ENCODE measurements around the gene METAP1. TPM values are rescaled to one million over a fixed set of nuclear protein-coding genes. Genes with fewer than 3 reads are reported as not detected.

METAP1 gene
- total RNA-seq, 1 donor, result 52.8 TPM

DNA sequence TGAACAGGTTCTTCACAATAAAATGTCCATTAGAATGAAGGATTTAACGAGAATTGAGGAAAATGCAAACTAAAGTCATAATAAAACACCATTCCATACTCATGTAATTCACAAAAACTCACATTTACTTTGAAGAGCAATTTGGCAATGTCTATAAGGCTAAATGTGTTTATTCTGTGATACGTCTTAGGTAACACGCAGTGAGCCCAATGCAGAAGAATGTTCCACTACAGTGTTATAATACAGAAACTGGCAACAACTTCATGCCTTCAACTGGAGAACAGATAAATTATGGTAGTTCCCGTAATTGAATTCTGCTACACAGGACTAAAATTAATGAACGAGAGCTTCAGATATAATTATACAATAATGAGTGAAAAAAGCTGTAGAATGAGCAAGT lies 75.6 kb downstream of the METAP1 start:
- DNase-seq (ENCODE audit: insufficient read length, low spot score, missing footprints), result no peak
- Histone ChIP-seq H3K4me3 (ENCODE audit: insufficient read depth, low read length) (no peak overlapping the region), H3K9me3 (ENCODE audit: low read depth, low read length) (no peaks in the 10 kb centered on the region), H2AFZ (ENCODE audit: low read length) (no peak overlapping the region), H3K4me2 (ENCODE audit: insufficient read depth, low read length) (no peak overlapping the region), H3K79me2 (ENCODE audit: insufficient read depth, low read length) (peaks cover 3% of the 10 kb centered on the region), H4K20me1 (ENCODE audit: insufficient read depth, low read length) (no peaks in the 10 kb centered on the region), H3K27ac (ENCODE audit: low read depth, low read length) (no peak overlapping the region), H3K27me3 (ENCODE audit: insufficient read depth, low read length) (no peaks in the 10 kb centered on the region), H3K36me3 (ENCODE audit: insufficient read depth, low read length) (peaks cover 54% of the 10 kb centered on the region), H3K4me1 (ENCODE audit: insufficient read depth, low read length) (no peaks in the 10 kb centered on the region)
- TF ChIP-seq, protein P1, sequence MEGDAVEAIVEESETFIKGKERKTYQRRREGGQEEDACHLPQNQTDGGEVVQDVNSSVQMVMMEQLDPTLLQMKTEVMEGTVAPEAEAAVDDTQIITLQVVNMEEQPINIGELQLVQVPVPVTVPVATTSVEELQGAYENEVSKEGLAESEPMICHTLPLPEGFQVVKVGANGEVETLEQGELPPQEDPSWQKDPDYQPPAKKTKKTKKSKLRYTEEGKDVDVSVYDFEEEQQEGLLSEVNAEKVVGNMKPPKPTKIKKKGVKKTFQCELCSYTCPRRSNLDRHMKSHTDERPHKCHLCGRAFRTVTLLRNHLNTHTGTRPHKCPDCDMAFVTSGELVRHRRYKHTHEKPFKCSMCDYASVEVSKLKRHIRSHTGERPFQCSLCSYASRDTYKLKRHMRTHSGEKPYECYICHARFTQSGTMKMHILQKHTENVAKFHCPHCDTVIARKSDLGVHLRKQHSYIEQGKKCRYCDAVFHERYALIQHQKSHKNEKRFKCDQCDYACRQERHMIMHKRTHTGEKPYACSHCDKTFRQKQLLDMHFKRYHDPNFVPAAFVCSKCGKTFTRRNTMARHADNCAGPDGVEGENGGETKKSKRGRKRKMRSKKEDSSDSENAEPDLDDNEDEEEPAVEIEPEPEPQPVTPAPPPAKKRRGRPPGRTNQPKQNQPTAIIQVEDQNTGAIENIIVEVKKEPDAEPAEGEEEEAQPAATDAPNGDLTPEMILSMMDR (IDR thresholded peaks at IDR 0.05; ENCODE audit: extremely low read depth, low read depth, low read length), result no peak

DNA sequence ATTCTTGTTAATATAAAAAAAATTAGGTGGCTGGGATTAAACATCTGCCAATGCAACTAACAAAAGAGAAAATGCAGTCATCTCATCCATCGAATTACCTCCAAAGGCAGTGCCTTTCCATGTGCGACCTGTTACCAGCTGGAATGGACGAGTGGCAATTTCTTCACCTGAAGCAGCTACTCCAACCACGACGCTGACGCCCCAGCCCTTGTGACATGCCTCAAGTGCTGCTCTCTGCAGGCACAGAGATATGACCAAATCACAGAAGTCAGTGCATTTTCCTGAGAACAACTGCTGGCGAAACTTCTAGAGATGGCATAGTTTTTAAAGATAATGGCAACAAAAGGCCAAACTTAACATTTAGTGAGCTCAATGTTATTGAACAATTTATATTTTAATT lies 79.3 kb downstream of the METAP1 start:
- H3K9me3 ChIP-seq (ENCODE audit: low read depth, low read length), result no peaks in the 10 kb centered on the region
- H3K4me1 ChIP-seq (ENCODE audit: insufficient read depth, low read length), result no peaks in the 10 kb centered on the region
- no peak overlapping the region for H3K4me3 ChIP-seq (ENCODE audit: insufficient read depth, low read length)
- peaks cover 21% of the 10 kb centered on the region for H3K79me2 ChIP-seq (ENCODE audit: insufficient read depth, low read length)
- no peak overlapping the region for H3K4me2 ChIP-seq (ENCODE audit: insufficient read depth, low read length)
- DNase-seq (ENCODE audit: insufficient read length, low spot score, missing footprints), result no peak
- TF ChIP-seq, protein P1 (IDR thresholded peaks at IDR 0.05; ENCODE audit: extremely low read depth, low read depth, low read length), result no peak
- H3K36me3 ChIP-seq (ENCODE audit: insufficient read depth, low read length), result peaks cover 78% of the 10 kb centered on the region
- H3K27ac ChIP-seq (ENCODE audit: low read depth, low read length), result no peak overlapping the region
- H2AFZ ChIP-seq (ENCODE audit: low read length), result no peak overlapping the region
- peaks cover 3% of the 10 kb centered on the region for H4K20me1 ChIP-seq (ENCODE audit: insufficient read depth, low read length)
- H3K27me3 ChIP-seq (ENCODE audit: insufficient read depth, low read length), result no peaks in the 10 kb centered on the region

DNA sequence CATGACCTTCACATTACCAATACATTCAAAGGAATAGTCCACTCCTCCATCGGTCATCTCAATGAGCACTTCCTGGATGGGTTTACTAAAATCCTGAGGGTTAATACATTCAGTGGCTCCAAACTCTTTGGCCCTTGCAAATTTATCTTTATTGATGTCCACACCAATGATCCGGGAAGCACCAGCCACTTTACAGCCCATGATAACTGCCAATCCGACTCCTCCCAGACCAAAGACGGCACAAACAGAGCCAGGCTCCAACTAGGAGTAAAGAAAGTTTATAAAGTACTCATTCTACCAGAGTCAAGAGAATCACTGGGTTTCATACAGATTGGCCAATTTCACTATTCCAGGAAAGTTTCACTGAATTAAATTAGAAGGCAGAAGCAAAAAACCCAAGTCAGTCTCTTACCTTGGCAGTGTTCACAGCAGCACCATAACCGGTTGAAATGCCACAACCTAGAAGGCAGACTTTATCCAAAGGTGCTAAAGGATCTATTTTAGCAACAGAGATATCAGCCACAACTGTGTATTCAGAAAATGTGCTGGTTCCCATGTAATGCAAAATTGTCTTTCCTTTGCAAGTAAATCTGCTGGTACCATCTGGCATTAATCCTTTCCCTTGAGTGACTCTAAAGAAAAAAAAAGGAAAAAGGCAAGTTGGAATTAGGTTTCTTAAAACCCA lies 80.9 kb downstream of the METAP1 start:
- no peak overlapping the region for H3K27ac ChIP-seq (ENCODE audit: low read depth, low read length)
- no peaks in the 10 kb centered on the region for H3K9me3 ChIP-seq (ENCODE audit: low read depth, low read length)
- H3K4me3 ChIP-seq (ENCODE audit: insufficient read depth, low read length), result no peak overlapping the region
- no peaks in the 10 kb centered on the region for H3K4me1 ChIP-seq (ENCODE audit: insufficient read depth, low read length)
- H2AFZ ChIP-seq (ENCODE audit: low read length), result no peak overlapping the region
- DNase-seq (ENCODE audit: insufficient read length, low spot score, missing footprints), result no peak
- H4K20me1 ChIP-seq (ENCODE audit: insufficient read depth, low read length), result peaks cover 3% of the 10 kb centered on the region
- H3K36me3 ChIP-seq (ENCODE audit: insufficient read depth, low read length), result peaks cover 85% of the 10 kb centered on the region
- H3K27me3 ChIP-seq (ENCODE audit: insufficient read depth, low read length), result no peaks in the 10 kb centered on the region
- no peak overlapping the region for H3K4me2 ChIP-seq (ENCODE audit: insufficient read depth, low read length)
- TF ChIP-seq, protein P1 (IDR thresholded peaks at IDR 0.05; ENCODE audit: extremely low read depth, low read depth, low read length), result no peak
- peaks cover 28% of the 10 kb centered on the region for H3K79me2 ChIP-seq (ENCODE audit: insufficient read depth, low read length)

DNA sequence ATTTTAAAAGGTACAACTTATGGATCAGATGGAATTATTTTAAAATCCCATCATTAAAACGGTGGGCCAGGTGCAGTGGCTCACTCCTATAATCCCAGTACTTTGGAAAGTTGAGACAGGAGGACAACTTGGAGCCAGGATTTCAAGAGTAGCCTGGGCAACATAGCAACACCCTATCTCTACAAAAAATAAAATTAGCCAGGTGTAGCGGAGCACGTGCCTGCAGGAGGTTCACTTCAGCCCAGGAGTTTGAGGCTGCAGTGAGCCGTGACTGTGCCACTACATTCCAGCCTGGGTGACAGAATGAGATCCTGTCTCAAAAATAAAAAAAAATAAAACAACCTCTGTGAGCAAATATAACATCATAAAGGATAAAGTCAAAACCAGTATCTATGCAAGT lies 81.7 kb downstream of the METAP1 start:
- Histone ChIP-seq H3K36me3 (ENCODE audit: insufficient read depth, low read length) (peaks cover 87% of the 10 kb centered on the region), H3K4me1 (ENCODE audit: insufficient read depth, low read length) (no peaks in the 10 kb centered on the region), H2AFZ (ENCODE audit: low read length) (no peak overlapping the region), H3K9me3 (ENCODE audit: low read depth, low read length) (no peaks in the 10 kb centered on the region), H3K27me3 (ENCODE audit: insufficient read depth, low read length) (no peaks in the 10 kb centered on the region), H3K27ac (ENCODE audit: low read depth, low read length) (no peak overlapping the region), H3K4me2 (ENCODE audit: insufficient read depth, low read length) (no peak overlapping the region), H4K20me1 (ENCODE audit: insufficient read depth, low read length) (peaks cover 3% of the 10 kb centered on the region), H3K79me2 (ENCODE audit: insufficient read depth, low read length) (peaks cover 29% of the 10 kb centered on the region), H3K4me3 (ENCODE audit: insufficient read depth, low read length) (no peak overlapping the region)
- TF ChIP-seq, protein P1 (IDR thresholded peaks at IDR 0.05; ENCODE audit: extremely low read depth, low read depth, low read length), result no peak
- no peak for DNase-seq (ENCODE audit: insufficient read length, low spot score, missing footprints)
